ENCODE measurements around the gene UVSSA. TPM values are rescaled to one million over a fixed set of nuclear protein-coding genes. Genes with fewer than 3 reads are reported as not detected.

Gene UVSSA
- total and polyA plus RNA-seq, 7 experiments from 2014 or later: 3.2 to 44.1 (median 39.3) TPM

DNA sequence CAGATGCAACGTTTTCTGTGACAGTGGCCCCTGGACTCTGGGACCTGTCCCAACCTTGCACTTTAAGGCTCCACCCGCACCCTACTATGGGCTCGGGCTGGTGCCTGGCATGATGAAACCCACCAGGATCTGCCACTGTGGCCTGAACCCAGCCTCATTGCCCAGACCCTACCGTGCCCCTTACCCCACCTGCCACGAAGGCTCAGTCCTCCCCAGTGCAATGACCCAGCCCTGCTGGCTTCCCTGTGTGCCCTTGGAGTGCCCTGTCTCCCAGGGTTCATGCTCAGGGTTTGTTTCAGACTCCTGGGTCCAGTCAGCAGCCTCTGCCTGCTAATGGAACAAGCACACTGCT lies 3.1 kb downstream of the UVSSA start:
- Histone ChIP-seq H3K4me1 (ENCODE audit: control insufficient read depth in 2 of 2, insufficient read depth in 2 of 2, low read length in 2 of 2) (peaks cover 14 to 24% of the 10 kb centered on the region in 2 donors), H3K27ac (ENCODE audit: low read depth, low read length) (no peak overlapping the region), H3K9me3 (ENCODE audit: control insufficient read depth in 2 of 3, low read length in 3 of 3) (no peaks in the 10 kb centered on the region), H3K27me3 (ENCODE audit: control insufficient read depth in 2 of 2, insufficient read depth in 2 of 2, low read length in 2 of 2) (no peaks in the 10 kb centered on the region), H3K4me3 (ENCODE audit: low read length) (no peak overlapping the region), H3K36me3 (ENCODE audit: control insufficient read depth in 2 of 3, insufficient read depth in 3 of 3, low read length in 3 of 3) (peaks cover 0 to 29% (median 0%) of the 10 kb centered on the region in 3 experiments)
- no peak for ATAC-seq
- ChIA-PET POLR2A (no interaction called here), CTCF (interaction anchor here (0.6 to 0.9 kb wide), 4 partner anchors 10 to 448 kb away, joined by 3 read pairs; no protein-coding TSS in a partner anchor)
- intact Hi-C loops (cut with micrococcal nuclease): loop anchor here in 1 of 2 donors (10.0 kb wide), 1 partner anchor 1105 kb away; no protein-coding TSS in a partner anchor
- no peak for DNase-seq
- Mint-ChIP-seq H3K4me3 (peak overlapping the region in 1 of 10 donors; percentile 44), H3K27me3 (no peaks in the 10 kb centered on the region), H3K4me1 (peaks cover 26 to 47% (median 34%) of the 10 kb centered on the region in 7 donors), H3K27ac (peak overlapping the region in 5 of 9 donors; percentile 36 to 91 (median 59)), H3K9me3 (peaks cover 0 to 2% (median 0%) of the 10 kb centered on the region in 11 donors), H3K36me3 (peaks cover 0 to 16% (median 0%) of the 10 kb centered on the region in 5 donors)

DNA sequence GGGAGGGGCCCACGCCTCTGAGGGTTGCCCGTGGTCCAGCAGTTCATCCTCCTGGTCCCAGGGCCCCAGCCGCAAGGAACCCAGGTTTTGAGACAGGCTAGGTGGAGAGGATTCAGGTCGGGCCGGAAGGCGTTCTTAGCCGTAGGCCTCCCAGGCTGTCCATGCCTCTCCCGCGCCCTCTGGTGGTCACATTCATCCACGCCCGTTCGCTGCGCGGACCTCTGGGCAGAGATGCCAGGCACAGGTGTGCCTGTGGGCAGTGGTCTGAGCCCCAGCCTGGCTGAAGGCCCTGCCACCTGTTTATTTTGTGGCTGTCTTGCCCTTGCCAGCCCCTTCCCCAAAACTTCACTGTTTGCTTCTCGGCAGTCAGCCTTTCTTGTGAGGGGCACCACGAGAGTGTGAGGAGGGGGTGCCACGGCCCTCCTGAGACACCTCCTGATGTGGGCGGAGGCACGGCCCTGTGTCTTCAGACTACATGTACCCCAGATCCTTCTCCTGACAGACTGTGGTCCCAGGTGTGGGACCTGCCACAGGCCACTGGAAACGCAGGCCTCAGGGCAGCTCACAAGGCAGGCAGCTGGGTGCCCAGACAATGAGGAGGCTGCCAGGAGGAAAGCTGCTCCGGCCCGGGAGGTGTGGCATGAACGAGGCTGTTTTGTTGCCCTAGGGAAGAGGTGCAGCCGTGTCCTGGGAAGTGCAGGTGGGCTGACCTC lies 5.0 kb downstream of the UVSSA start:
- Mint-ChIP-seq H3K9me3 (peaks cover 0 to 2% (median 0%) of the 10 kb centered on the region in 11 donors), H3K36me3 (peaks cover 0 to 16% (median 0%) of the 10 kb centered on the region in 5 donors), H3K4me1 (peaks cover 20 to 42% (median 29%) of the 10 kb centered on the region in 7 donors), H3K27me3 (no peaks in the 10 kb centered on the region), H3K27ac (peak overlapping the region in 8 of 9 donors; percentile 48 to 91 (median 74)), H3K4me3 (peak overlapping the region in 2 of 10 donors; percentile 50 to 53)
- ChIA-PET POLR2A (interaction anchor here (0.6 kb wide), 1 partner anchor 350 kb away, joined by 3 read pairs; no protein-coding TSS in a partner anchor), CTCF (interaction anchor here (0.6 to 4.6 kb wide), 4 partner anchors 23 to 364 kb away, joined by 3 to 24 read pairs (median 6); no protein-coding TSS in a partner anchor)
- DNase-seq (peak; percentile 71 to 91 (median 83)), ATAC-seq (peak; percentile 45)
- Histone ChIP-seq H3K9me3 (ENCODE audit: control insufficient read depth in 2 of 3, low read length in 3 of 3) (no peaks in the 10 kb centered on the region), H3K4me3 (ENCODE audit: low read length) (no peak overlapping the region), H3K4me1 (ENCODE audit: control insufficient read depth in 2 of 2, insufficient read depth in 2 of 2, low read length in 2 of 2) (peaks cover 10 to 24% of the 10 kb centered on the region in 2 donors), H3K36me3 (ENCODE audit: control insufficient read depth in 2 of 3, insufficient read depth in 3 of 3, low read length in 3 of 3) (peaks cover 0 to 44% (median 0%) of the 10 kb centered on the region in 3 experiments), H3K27ac (ENCODE audit: low read depth, low read length) (peak overlapping the region; percentile 52), H3K27me3 (ENCODE audit: control insufficient read depth in 2 of 2, insufficient read depth in 2 of 2, low read length in 2 of 2) (no peaks in the 10 kb centered on the region)
- intact Hi-C loops (cut with micrococcal nuclease): loop anchor here (1.0 to 10.0 kb wide), 7 partner anchors 34 to 1107 kb away; partner anchors contain the start of gene MAEA (in 1 of the 2)

DNA sequence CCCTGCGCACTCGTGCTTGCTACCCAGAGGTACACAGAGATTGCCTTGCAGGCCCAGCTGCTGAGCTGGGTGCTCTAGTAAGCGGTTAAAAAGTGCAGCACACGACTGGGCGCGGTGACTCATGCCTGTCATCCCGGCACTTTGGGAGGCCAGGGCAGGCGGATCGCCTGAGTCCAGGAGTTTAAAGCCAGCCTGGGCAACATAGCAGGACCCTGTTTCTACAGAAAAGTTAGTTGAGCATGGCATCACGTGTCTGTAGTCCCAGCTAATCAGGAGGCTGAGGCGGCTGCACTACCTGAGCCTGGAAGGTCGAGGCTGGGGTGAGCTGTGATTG lies 5.5 kb downstream of the UVSSA start:
- intact Hi-C loops (cut with micrococcal nuclease): loop anchor here in 1 of 2 donors (10.0 kb wide), 1 partner anchor 1108 kb away; no protein-coding TSS in a partner anchor
- DNase-seq: no peak
- POLR2A ChIA-PET: interaction anchor here (0.6 to 1.1 kb wide), 2 partner anchors 103 to 349 kb away, joined by 3 read pairs; no protein-coding TSS in a partner anchor

DNA sequence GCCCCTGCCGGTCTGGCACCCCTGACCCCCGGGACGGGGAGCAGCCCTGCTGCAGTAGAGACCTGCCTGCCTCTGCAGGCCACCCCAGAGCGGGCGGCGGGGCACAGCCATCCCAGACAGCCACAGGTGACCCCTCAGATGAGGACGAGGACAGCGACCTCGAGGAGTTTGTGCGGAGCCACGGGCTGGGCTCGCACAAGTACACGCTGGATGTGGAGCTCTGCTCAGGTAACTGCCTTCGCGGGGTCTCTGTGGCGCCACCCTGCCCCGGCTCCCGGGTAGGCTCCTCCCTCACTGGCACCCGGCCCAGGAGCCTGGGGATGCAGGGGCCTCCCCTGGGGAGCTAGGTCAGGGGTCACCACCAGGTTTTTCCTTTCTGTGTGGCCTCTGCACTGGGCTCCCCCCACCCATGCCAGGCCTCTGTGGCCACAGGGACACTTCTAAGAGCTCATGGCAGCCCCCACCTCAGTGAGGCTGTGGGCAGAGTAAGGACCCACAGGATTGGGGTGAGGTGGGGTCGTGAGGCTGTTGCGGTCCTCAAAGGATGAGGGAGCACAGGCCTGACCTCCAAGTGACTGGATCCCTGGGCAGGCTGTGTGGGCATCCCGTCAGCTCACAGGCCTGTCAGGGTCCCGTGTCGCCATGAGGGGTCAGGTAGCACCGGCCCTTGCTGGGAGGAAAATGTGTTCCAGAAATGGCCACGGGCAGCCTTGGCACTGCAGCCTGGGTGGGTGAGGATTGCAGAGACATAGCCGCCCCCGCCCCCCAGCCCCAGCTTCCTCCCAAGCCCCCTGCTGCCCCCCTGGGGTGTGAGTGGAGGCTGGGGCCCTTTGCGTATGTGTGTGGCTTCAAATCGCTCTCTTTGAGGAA lies 6.4 kb downstream of the UVSSA start:
- no peak for DNase-seq
- no peak for ATAC-seq
- intact Hi-C loops (cut with micrococcal nuclease): loop anchor here in 1 of 2 donors (10.0 kb wide), 1 partner anchor 1109 kb away; no protein-coding TSS in a partner anchor
- peaks cover 0 to 56% (median 0%) of the 10 kb centered on the region in 3 experiments for H3K36me3 ChIP-seq (ENCODE audit: control insufficient read depth in 2 of 3, insufficient read depth in 3 of 3, low read length in 3 of 3)
- no peak overlapping the region for H3K27ac ChIP-seq (ENCODE audit: low read depth, low read length)
- no peak overlapping the region for H3K4me3 ChIP-seq (ENCODE audit: low read length)
- ChIA-PET POLR2A (interaction anchor here (1.1 kb wide), 1 partner anchor 104 kb away, joined by 3 read pairs; no protein-coding TSS in a partner anchor), CTCF (interaction anchor here (0.6 to 4.6 kb wide), 7 partner anchors 25 to 276 kb away, joined by 3 to 24 read pairs (median 3); no protein-coding TSS in a partner anchor)
- no peaks in the 10 kb centered on the region for H3K9me3 ChIP-seq (ENCODE audit: control insufficient read depth in 2 of 3, low read length in 3 of 3)
- H3K36me3 Mint-ChIP-seq: peaks cover 0 to 15% (median 0%) of the 10 kb centered on the region in 5 donors
- H3K27ac Mint-ChIP-seq: no peak overlapping the region
- peaks cover 2 to 16% of the 10 kb centered on the region in 2 donors for H3K4me1 ChIP-seq (ENCODE audit: control insufficient read depth in 2 of 2, insufficient read depth in 2 of 2, low read length in 2 of 2)
- H3K27me3 Mint-ChIP-seq: no peaks in the 10 kb centered on the region
- peaks cover 18 to 34% (median 23%) of the 10 kb centered on the region in 7 donors for H3K4me1 Mint-ChIP-seq
- no peak overlapping the region for H3K4me3 Mint-ChIP-seq
- no peaks in the 10 kb centered on the region for H3K27me3 ChIP-seq (ENCODE audit: control insufficient read depth in 2 of 2, insufficient read depth in 2 of 2, low read length in 2 of 2)
- H3K9me3 Mint-ChIP-seq: peaks cover 0 to 2% (median 0%) of the 10 kb centered on the region in 11 donors

More for the DNA sequence above, 5.5 kb downstream of the UVSSA start:
- Mint-ChIP-seq H3K27me3 (no peaks in the 10 kb centered on the region), H3K4me3 (no peak overlapping the region), H3K36me3 (peaks cover 0 to 16% (median 0%) of the 10 kb centered on the region in 5 donors), H3K27ac (no peak overlapping the region), H3K9me3 (peaks cover 0 to 2% (median 0%) of the 10 kb centered on the region in 11 donors), H3K4me1 (peaks cover 20 to 42% (median 29%) of the 10 kb centered on the region in 7 donors)
- Histone ChIP-seq H3K27me3 (ENCODE audit: control insufficient read depth in 2 of 2, insufficient read depth in 2 of 2, low read length in 2 of 2) (no peaks in the 10 kb centered on the region), H3K9me3 (ENCODE audit: control insufficient read depth in 2 of 3, low read length in 3 of 3) (no peaks in the 10 kb centered on the region), H3K36me3 (ENCODE audit: control insufficient read depth in 2 of 3, insufficient read depth in 3 of 3, low read length in 3 of 3) (peaks cover 0 to 47% (median 0%) of the 10 kb centered on the region in 3 experiments), H3K27ac (ENCODE audit: low read depth, low read length) (no peak overlapping the region), H3K4me3 (ENCODE audit: low read length) (no peak overlapping the region), H3K4me1 (ENCODE audit: control insufficient read depth in 2 of 2, insufficient read depth in 2 of 2, low read length in 2 of 2) (peaks cover 10 to 24% of the 10 kb centered on the region in 2 donors)
- no peak for ATAC-seq
- CTCF ChIA-PET: interaction anchor here (0.6 to 4.6 kb wide), 5 partner anchors 24 to 363 kb away, joined by 3 to 24 read pairs (median 4); no protein-coding TSS in a partner anchor

DNA sequence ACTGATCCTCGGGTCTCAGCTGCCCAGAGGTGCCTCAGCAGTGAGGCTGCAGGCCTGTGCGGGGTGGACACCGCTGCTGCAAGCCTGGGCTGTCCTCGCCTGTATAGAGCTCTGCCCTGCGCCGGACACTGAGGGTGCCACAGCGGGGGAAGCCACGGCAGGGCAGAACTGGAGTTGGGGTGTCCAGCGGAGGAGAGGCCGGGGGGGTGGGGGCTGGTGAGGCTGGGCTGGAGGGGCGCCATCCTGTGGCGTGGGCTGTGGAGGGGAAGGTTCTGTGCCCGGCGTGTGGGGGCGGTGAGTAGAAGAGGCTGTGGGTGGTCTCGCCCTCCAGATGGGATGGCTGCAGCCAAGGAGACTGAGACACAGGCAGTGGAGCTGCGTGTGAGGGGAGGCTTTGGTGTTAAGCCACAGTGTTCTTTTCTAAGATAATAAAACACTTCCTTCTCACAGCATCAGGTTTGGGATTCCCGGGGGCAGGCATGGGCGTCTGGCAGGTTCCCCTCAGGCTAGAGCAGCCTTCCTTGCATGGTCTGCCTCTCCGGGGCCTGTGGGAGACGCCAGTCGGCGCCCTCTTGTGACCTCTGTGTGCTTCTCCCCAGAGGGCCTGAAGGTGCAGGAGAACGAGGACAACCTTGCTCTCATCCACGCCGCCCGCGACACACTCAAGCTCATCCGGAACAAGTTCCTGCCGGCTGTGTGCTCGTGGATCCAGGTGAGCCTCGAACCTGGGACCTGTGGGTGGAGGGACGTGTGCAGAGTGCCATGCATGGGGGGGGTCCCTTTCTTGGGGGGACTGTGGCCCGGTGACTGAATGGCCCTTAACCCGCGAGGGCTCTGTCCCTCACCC lies 7.4 kb downstream of the UVSSA start:
- Histone ChIP-seq H3K4me3 (ENCODE audit: low read length) (no peak overlapping the region), H3K36me3 (ENCODE audit: control insufficient read depth in 2 of 3, insufficient read depth in 3 of 3, low read length in 3 of 3) (peaks cover 0 to 60% (median 0%) of the 10 kb centered on the region in 3 experiments), H3K27ac (ENCODE audit: low read depth, low read length) (no peak overlapping the region), H3K9me3 (ENCODE audit: control insufficient read depth in 2 of 3, low read length in 3 of 3) (no peaks in the 10 kb centered on the region), H3K27me3 (ENCODE audit: control insufficient read depth in 2 of 2, insufficient read depth in 2 of 2, low read length in 2 of 2) (no peaks in the 10 kb centered on the region), H3K4me1 (ENCODE audit: control insufficient read depth in 2 of 2, insufficient read depth in 2 of 2, low read length in 2 of 2) (peaks cover 0 to 11% of the 10 kb centered on the region in 2 donors)
- POLR2A ChIA-PET: no interaction called here
- H3K4me3 Mint-ChIP-seq: no peak overlapping the region
- no peak for DNase-seq
- peaks cover 0 to 14% (median 0%) of the 10 kb centered on the region in 5 donors for H3K36me3 Mint-ChIP-seq
- no peaks in the 10 kb centered on the region for H3K27me3 Mint-ChIP-seq
- CTCF ChIA-PET: interaction anchor here (0.7 to 4.6 kb wide), 5 partner anchors 192 to 328 kb away, joined by 3 to 24 read pairs (median 4); no protein-coding TSS in a partner anchor
- no peak overlapping the region for H3K27ac Mint-ChIP-seq
- intact Hi-C loops (cut with micrococcal nuclease): loop anchor here in 1 of 2 donors (10.0 kb wide), 1 partner anchor 1110 kb away; no protein-coding TSS in a partner anchor
- H3K4me1 Mint-ChIP-seq: peaks cover 11 to 24% (median 14%) of the 10 kb centered on the region in 7 donors
- ATAC-seq: no peak
- peaks cover 0 to 2% (median 0%) of the 10 kb centered on the region in 11 donors for H3K9me3 Mint-ChIP-seq
